CD1c-positive myeloid dendritic cell (primary cell): ENCODE results near the gene TAX1BP1.
A peak's percentile ranks its signal among the peaks of the same experiment; 100 is the strongest.
"Not testable (repeated sequence)": the region's sequence is repeated elsewhere in the genome, so short reads cannot be mapped to it uniquely, and the experiment has no call there.

Experiments used
- DNase-seq: peaks from one replicate; pipeline ENCODE4 v3.0.0-alpha.2; 2016; ENCODE audit errors: extremely low spot score

TAX1BP1 gene

GRCh38 chr7:27843584-27844305 is 103.8 kb downstream of the TAX1BP1 start:
- DNase-seq, result no peak

DNA sequence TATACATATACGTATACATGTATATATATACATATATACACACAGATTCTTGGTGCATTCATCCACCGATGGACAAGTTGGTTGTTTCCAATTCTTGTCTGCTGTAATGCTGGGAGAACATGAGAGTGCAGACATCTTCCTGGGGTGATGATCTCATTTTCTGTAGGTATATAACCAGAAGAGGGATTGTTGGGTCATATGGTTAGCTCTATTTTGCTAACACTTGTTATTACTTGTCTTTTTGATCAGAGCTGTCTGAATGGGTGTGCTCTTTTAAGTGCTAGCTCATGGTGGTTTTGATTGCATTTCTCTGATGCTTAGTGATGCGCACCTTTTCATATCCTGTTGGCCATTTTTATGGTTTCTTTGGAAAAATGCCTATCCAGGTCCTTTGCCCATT is 106.4 kb downstream of the TAX1BP1 start:
- DNase-seq, result no peak

DNA sequence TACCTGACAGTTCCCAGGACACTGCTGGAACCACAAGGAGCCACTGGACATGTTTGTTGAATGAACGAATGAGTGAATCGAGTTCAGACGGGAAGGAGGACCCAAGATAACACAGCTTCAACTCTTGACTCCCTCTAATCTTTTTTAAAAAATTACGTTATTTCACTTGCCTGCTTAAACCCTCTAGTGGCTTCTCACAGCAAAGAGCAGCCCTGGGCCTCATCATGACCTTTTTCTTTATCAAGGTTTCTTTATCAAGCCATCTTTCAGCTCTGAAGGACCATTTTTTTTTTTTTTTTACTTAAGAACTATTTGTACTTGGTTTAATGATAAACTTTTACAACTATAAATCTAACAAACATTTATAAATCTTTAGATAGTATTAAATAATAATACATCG is 110.6 kb downstream of the TAX1BP1 start:
- DNase-seq, result no peak

- DNase-seq, result not testable (repeated sequence)
These were observed 116.9 kb downstream of the TAX1BP1 start for GRCh38 chr7:27856703-27857485.

GRCh38 chr7:27860800-27861199 is 120.8 kb downstream of the TAX1BP1 start:
- DNase-seq, result peak; percentile 55

DNA sequence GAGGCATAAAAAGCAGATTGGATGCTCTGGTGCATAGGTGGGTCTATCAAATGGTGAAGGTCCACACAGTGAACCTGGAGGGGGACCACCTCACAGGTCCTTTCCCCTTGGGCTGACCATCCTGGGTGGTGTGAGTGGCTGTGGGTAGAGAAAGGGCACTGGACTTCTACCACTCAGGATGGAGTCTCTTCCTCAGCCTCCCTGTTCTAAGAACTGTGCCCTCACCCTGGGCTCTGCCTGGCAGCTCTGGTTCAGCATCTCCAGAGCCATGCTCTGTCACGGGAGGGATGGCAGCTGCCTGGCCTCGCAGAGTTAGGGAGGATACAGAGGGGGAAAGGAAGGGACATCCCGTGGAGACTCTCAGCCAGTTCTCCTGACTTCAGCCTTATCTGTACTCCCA is 121.8 kb downstream of the TAX1BP1 start:
- no peak for DNase-seq

- DNase-seq, result no peak
These were observed 123.9 kb downstream of the TAX1BP1 start for GRCh38 chr7:27863880-27864279.

- no peak for DNase-seq
These were observed 126.3 kb downstream of the TAX1BP1 start for GRCh38 chr7:27866256-27866655.

GRCh38 chr7:27866828-27867672 is 127.1 kb downstream of the TAX1BP1 start:
- DNase-seq, result no peak

GRCh38 chr7:27868131-27868550 is 128.2 kb downstream of the TAX1BP1 start:
- no peak for DNase-seq

GRCh38 chr7:27869056-27869455 is 129.1 kb downstream of the TAX1BP1 start:
- DNase-seq, result no peak

GRCh38 chr7:27870595-27870994 is 130.6 kb downstream of the TAX1BP1 start:
- no peak for DNase-seq

GRCh38 chr7:27871086-27871485 is 131.1 kb downstream of the TAX1BP1 start:
- no peak for DNase-seq

GRCh38 chr7:27871866-27872265 is 131.9 kb downstream of the TAX1BP1 start:
- no peak for DNase-seq

DNA sequence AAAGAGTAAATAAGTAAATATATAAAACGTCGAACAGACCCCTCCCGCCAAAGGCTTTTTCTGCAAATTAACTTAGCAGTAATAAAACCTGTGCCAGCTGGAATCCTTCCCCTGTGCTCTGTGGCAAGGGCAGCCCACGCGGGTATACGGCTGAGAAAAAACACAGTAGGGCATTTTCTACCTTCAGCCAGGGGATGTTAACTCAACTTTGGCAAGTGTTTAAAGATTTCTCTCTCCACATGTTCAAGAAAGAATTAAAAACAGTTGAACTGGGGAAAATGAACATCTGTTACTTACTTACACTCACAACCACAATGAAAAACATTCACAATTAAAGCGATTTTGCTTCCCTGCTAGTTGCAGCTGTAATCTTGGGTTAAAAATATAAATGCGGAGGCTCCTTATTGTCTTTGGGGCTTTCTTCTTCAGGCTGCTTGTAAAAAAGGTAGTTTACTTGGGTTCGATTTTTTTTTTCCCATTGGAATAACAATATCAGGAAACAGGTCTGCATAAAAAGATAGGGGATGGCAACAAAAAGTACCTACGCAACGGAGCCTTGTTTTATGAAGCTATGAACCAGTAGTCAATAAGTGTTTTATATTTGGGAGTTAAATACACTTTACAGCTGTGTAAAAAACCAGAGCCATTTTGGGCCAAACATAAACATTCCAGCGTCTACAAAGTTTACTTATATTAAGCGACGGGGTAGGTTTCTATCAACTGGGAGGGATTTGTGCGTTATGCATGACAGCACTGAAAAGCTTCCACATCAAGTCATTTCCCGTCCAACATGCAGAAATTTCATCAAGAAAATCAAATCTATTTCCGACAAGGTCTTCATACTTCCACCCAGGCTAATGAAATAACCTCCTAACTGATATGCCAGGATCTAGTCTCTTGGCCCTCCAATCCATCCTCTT is 132.7 kb downstream of the TAX1BP1 start:
- no peak for DNase-seq

GRCh38 chr7:27873981-27874957 is 134.3 kb downstream of the TAX1BP1 start:
- DNase-seq, result no peak

DNA sequence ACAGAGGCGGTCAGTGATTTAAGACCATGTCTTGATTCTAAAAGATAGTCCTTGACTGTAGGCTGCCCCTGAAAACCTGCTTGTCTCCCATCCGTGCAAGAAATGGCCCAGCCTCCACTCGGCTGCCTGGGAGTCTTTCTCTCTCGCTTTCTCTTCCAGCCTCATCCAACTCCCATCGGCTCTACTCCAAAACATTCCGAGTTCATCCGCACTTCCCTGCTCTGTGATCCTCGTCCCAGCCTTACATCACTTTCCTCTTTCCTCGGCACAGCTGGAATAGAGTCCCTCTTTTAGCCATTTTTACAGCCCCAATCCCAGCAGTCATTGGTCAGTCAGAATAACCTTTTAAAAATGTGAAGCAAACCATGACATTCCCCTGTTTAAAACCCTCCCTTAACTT is 135.1 kb downstream of the TAX1BP1 start:
- DNase-seq, result no peak

GRCh38 chr7:27875832-27876231 is 135.9 kb downstream of the TAX1BP1 start:
- no peak for DNase-seq

GRCh38 chr7:27876756-27877155 is 136.8 kb downstream of the TAX1BP1 start:
- no peak for DNase-seq
